HG03025 (cell line): ENCODE measurements around the gene KITLG.
"Not testable (repeated sequence)": the region's sequence is repeated elsewhere in the genome, so short reads cannot be mapped to it uniquely, and the experiment has no call there.

ENCODE experiments used
- ATAC-seq: cut with Tn5 transposase; IDR thresholded peaks from one replicate; pipeline ENCODE4 v1.9.1; 2021; ENCODE audit warnings: mild to moderate bottlenecking, moderate library complexity; ENCODE audit not compliant: unreplicated experiment, low FRiP score

KITLG gene

DNA sequence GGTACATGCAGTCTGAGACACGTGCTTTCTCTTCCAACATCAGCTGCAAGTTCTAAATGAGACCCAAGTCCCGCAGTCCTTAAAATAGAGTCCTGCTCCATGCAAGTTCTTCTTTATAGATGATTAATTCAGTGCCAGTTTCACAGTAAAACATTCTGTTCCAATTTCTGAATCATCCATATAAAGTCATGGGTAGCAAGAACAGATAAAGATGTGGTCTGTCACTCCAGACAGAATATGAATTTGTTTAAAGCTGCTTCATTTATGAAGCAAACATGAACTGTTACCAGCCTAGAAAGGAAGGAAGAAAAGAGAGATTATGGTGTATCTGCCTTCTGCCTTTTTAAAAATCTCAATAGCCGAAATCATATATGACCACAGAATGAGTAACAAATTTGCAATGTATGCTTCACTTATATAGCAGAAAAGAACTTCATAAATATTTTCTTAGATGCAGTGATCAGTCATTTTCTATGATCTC, 83.3 kb downstream of the KITLG start:
- ATAC-seq = no peak

DNA sequence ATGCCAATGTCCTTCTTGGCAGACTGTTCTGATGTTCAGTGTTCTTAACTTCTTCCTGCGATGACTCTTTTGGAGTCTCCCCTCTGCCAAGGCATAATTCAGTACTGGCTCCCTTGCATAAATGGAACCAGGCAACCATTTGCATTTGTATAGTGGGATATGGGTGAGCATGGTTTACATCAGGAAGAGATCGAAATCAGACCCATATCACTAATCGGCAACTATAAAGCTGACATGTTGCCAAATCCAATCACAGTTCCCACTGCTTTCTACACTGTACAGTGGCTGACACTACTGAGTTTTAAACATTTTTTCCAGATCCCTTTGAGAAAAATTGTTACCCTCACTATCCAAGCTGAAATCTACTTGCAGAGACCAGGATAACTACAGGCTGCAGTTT, 83.8 kb downstream of the KITLG start:
- ATAC-seq = no peak

DNA sequence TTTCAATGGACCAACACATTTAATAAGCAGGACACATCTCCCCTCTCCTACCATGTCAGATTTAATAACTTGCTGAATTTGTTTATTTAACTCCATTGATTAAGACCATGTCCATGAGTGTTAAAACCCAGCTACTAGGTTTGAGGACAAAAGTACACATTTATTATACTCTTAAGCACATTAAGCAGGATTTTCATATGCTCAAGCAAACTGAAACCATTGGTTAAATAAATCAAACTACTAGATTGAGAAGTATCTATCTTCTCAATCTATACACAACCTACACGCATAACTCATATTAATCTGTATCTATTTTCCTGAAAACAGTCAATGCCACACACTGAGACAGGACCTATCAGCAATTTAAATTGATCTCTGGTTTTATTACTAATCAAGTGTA, 85.2 kb downstream of the KITLG start:
- no peak for ATAC-seq

DNA sequence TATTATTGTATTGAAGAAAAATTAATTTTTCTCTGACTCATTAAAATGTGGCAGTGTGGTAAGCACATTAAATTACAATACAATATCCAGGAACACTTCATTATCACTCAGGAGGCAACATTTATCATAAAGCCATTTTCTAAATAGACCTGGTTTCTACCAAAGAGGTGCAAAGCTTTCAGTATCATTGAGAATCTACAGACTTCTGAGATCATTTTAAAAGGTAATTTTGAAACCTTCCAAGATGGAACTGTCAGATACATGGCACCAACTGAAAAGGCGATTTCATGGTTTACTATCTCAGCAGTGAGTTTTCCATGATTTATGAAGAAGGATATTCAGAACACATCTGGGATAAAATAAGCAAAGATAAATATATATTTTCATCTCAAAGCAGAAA, 85.8 kb downstream of the KITLG start:
- ATAC-seq = no peak

DNA sequence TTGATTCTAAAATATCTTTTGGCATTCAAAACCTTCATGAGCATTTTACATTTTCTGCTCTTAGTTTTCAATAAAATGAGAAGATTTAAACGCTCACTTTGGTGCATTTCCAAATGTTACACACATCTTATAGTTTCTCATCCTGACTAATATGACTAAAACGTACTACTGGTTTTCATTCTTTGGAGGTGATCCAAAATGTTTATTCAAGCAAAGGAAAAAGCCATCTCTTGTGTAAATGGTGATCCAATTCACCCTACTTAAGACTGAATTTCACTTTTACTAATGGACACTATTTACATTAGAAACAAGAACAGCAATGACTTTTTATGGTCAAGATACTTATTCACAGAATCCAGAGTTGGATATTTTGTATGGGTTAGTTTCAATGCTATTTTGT, 86.6 kb downstream of the KITLG start:
- no peak for ATAC-seq

DNA sequence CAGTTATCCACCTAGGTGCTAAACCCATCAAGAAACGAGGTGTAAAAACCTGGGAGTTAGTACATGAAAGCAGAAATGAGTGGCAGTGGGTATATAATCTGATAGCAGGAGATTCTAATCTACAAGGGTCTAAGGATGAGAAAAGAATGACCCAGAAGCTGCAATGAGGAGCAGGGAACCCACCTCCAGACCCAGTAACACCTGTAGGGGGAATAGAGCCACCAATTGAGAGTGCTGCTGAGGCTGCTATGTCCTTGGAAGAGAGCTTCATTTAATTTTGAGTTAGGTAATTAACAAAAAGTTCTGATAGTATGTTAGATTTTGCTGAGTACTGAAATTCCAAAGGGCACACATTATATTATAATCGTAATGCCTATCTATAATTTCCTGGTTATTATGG, 89.8 kb downstream of the KITLG start:
- ATAC-seq = no peak

DNA sequence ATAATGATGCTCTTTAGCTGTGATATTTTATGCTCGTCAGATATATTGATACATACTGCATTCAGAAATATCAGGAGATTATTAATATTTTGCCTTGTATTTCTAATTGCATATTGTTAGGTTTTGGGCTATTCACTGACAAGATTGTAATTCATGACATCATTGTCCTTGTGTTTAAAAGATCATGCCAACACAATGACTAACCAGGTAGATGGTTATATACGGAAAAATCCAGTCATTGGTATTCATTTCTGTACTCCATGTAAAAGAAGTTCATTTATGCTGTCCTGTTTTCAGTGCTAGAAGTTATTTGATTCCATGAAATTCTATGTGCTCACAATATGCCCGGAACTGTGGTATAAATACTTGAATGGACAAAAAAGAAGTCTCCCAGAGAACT, 107.5 kb downstream of the KITLG start:
- ATAC-seq = no peak

DNA sequence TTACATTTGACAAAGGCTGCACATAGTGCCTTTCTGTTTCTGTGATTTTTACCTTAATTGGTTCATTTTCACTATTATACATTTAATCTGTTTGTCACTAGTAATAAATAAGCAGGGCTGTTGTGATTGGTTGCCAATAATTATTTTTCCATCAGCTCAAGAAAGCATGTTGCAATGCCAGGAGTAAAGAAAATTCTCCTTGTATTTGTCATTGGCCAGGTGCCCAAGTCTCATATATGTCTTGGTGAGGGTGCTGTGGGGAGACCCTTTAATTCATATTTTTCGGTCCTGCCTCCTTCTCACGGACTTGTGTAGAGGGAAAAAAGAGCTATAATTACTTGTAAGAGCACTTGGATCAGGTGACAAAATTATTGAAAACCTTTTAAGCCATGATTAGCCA, 108.0 kb downstream of the KITLG start:
- no peak for ATAC-seq

DNA sequence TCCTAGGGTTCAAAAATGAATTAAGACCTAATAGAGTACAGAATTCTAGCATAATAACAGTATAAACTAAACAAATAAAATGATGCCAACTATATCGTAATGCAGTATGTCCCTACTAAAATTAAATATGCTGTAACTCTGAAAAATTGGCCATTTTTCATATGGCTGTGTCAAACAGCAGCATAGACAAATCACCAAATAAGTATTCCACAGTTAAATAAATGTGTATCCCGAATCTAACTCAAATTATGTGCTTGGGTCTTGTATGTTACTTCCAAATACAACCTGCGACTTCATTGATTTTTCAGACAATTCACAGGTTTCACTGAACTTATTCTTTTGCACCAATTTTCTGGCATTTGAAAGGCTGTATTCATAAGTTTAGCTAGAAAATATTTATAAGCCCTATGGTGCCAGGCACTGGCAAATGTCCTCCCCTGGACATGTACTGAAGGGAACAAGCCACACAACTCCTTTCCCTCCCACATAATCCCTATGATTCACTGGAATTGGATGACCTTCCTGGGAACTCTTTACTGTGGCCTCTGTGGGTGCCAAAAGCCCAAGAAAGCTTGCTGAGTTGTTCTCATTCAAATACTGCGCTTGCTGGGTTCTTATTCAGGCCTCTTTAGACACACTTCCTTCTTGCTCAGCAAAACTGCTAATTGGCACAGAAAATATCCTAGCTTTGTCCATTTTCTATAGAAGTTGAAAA, 108.8 kb downstream of the KITLG start:
- ATAC-seq = no peak

DNA sequence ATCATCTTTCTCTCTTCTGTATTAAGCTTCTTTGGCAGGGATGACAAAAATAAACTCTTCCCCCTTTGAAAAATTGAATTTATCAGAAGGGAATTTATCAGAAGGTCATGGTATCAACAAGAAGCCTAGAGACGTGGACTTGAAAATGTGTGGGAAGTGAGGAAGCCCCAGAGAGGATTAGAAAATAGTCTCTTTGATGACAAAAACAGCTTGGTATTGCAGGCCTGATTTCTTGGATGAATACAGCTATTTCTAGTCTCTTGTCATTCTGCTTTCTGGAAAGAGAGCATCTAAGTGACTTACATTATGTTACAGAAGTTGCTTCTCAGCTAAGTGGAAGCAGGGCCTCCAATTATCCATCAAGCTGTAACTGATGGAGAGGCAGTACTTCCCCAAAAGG, 111.1 kb downstream of the KITLG start:
- no peak for ATAC-seq

DNA sequence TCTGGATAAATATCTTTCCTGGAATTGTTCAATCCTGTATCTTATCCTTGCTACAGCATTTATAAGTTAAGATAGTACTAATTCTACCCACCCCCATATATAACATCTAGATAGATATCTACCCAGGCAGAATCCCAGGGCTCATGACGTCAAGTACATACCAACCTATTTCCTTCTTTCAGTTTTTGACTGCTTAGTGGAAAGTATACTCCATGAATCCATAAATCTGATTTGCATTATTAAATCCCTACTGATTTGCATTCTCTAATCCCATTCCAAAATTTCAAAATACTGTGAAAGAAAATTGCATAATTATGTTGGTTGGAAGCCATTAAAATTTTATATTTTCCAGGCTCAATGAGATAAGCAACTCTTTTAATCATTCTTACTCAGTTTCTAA, 111.7 kb downstream of the KITLG start:
- ATAC-seq = no peak

DNA sequence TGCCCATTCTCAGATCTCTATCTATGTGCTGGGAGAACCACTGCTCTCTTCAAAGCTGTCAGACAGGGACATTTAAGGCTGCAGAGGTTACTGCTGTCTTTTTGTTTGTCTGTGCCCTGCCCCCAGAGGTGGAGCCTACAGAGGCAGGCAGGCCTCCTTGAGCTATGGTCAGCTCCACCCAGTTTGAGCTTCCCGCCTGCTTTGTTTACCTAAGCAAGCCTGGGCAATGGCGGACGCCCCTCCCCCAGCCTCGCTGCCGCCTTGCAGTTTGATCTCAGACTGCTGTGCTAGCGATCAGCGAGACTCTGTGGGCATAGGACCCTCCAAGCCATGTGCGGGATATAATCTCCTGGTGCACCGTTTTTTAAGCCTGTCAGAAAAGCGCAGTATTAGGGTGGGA, 113.6 kb downstream of the KITLG start:
- not testable (repeated sequence) for ATAC-seq

DNA sequence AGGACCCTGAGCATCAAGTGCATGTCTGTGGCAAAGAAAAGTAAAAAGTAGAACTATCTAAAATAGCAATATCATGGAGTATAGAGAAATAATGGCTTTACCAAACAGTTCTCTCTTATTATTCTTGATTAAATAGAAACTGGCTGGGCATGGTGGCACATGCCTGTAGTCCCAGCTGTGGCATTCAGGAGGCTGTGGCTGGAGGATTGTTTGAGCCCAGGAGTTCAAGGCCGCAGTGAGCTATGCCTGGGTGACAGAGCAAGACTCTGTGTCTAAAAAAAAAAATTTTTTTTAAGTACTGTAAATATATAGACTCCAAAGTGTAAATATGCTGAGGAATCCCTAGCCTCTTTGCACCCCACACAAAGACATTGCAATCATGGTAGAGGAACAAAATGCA, 121.9 kb downstream of the KITLG start:
- no peak for ATAC-seq

DNA sequence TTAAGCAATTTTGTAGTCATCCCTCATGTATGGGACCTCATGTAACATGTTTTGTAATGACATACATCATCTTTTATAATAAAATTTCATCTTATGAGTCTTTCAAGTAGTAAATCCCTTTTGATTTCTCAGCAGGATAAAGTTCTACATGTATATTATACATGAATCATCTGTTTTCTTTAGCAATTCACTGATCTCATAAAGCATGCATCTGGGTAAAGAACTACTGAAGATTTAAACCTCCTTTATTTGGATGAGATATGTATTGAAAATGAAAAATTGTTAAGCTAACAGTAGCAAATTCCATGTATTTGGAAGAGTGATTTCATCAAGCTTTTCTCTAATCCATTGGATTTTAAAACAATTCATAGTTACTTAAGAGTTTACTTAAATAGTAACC, 126.9 kb downstream of the KITLG start:
- ATAC-seq = no peak

DNA sequence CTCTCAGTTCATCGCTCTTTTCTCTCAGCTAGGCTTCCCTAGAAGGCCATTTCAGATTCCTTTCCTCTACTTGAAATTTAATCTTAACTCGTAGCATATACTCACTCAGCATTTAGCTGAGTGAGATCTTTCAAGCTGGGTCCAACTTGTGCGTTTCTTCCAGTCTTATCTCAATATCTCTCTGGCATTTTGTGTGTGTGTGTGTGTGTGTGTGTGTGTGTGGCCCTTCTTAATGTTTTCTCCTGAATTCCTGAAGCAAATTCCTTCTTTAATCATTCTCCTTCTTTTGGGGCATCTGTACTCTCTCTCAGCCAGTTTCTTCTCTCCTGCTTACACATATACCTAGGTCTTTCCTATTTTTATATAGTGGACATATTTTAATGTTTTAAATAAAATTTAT, 129.1 kb downstream of the KITLG start:
- no peak for ATAC-seq

DNA sequence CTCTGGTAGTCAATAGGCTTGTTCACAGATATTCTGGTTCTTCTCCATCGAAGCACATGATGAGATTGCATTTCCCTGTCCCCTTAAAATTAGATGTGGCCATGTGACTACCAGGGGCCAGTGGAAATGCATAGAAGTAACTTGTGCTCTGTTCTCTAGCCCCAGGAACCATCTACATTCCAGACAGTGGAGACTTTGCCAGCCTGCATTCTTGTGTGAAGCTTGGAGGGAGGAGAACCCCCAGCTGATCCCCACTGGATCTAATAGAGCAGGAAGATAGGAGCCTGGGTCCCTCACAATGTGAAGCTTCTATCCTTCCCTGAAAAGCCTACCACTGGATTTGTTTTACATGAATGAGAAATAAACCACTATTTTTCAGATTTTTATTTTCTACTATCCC, 130.1 kb downstream of the KITLG start:
- ATAC-seq = no peak

DNA sequence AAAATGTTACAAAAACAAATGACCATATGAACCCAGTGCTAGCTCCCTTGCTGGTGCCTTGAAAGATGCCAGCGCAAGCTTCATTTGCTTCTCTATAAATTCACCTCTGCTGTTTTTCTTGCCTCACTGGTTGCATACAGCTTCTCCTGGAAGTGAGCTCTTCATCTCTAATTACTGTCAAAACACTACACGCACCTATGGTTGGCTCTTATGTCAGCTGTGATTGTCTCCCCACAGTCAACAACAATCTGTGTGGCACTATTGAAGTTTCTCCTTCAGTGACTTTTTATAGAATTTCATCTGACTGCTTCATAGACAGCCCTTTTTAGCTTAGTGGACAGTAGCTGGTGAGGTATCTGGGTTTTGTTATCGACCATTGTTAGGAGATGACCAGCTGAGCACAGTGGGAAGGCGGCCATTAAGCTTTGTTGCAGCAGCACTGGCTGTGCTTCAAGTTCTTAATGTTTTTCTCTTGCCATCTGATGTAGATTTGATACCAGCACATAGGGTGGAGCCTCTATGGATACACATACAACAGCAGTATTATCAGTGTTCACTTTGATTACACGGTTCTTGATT, 131.8 kb downstream of the KITLG start:
- no peak for ATAC-seq

DNA sequence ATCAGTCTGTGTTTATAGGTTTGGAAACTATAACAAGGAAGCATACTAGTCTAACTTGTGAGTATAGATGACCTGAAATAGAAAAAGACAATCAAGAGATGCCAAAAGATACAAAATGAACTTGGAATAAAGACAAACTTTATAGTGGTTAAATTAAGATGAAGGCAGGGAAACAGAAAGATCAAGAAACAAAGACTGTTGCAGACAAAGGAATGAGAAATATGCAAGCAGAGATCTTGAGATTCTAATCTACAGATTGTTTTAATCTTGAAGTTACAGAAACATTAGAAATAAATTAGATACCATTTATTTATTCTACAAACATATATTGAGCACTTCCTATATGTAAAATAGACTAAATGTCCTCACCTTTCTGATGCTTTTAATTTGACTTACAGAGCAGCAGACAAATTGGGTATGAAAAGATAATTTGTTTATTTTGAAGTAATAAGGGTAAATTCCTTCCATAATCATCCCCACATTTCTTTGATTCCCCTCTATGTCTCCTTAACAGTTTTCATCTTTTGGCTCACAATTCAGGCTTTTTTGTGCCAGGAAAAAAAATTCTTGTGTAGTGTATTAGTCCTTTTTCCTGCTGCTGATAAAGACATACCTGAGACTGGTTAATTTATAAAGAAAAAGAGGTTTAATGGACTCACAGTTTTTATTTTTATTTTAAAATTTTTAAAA, 134.4 kb downstream of the KITLG start:
- no peak for ATAC-seq

DNA sequence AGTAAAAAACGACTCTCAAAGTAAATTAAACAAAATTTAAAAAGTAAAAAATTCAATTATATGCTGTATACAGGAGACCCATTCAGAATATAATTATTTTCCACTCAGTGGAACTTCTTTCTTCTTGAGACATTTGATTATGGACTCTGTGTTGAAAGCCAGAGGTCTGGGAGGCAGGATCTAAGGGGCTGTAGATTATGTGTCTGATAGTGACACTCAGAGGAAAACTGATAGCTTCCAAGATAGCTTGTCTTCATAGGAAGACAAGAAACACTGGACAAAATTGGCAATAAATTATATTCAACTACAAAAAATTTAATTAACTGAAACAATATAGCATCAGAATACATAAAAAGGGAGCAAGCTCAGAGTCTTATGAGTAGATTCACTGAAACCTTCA, 135.8 kb downstream of the KITLG start:
- no peak for ATAC-seq
